Endothelial cell of umbilical vein (primary cell): Measurements from ENCODE around the gene DDIT4. TPM values are rescaled to one million over a fixed set of nuclear protein-coding genes. Genes with fewer than 3 reads are reported as not detected.

Source experiments
- BruUV-seq: library from RNA; stranded (reverse); fragments of 400-500 nt; replicated peaks from 2 replicates; lab custom pipeline; 2021; lab: Mats Ljungman, UMichigan
- CTCF ChIA-PET: fragments of 300-600, 350-600 bp; sonication (Branson Sonifier 250); formaldehyde crosslinking; loops from one replicate; lab custom pipeline; 2021; ENCODE audit warnings: antibody characterized with exemption, inconsistent platforms; lab: Charles Lee
- POLR2A ChIA-PET: fragments of 300-600, 350-600 bp; sonication (Branson Sonifier 250); formaldehyde crosslinking; loops from one replicate; lab custom pipeline; 2021; ENCODE audit warnings: antibody characterized with exemption, inconsistent platforms; lab: Charles Lee
- DNase-seq: peaks from one replicate; pipeline ENCODE4 v3.0.0-alpha.2; 2011; ENCODE audit warnings: low read depth, low spot score
- FAIRE-seq: peaks from 2 replicates; lab custom pipeline; 2011; peaks lifted over from hg19 to GRCh38; lab: Jason Lieb, UNC
- H2AFZ ChIP-seq: 2 replicates; pipeline ENCODE4 v1.6.0; 2012; ENCODE audit warnings: low read depth, low read length, control low read depth, inconsistent platforms
- H3K27ac ChIP-seq: 2 replicates; pipeline ENCODE4 v1.5.1; 2011; ENCODE audit warnings: low read depth, mild to moderate bottlenecking, control low read depth, low read length, moderate library complexity; ENCODE audit not compliant: insufficient read depth
- H3K27me3 ChIP-seq, 2 experiments: 2 replicates each; pipeline versions ENCODE4 v1.6.0 to v1.6.1; 2011; ENCODE audit warnings: low read length in 2 of 2, mixed read lengths in 1 of 2; ENCODE audit not compliant: control insufficient read depth in 2 of 2, insufficient read depth in 2 of 2
- H3K36me3 ChIP-seq, 2 experiments: 2 replicates in 1 of 2; 3 replicates in 1 of 2; pipeline ENCODE4 v1.5.1; 2011; ENCODE audit warnings: low read length in 2 of 2, mild to moderate bottlenecking in 1 of 2, moderate library complexity in 1 of 2; ENCODE audit not compliant: control insufficient read depth in 2 of 2, insufficient read depth in 2 of 2; ENCODE audit errors: extremely low read depth in 1 of 2
- H3K4me1 ChIP-seq: 3 replicates; pipeline ENCODE4 v1.5.1; 2011; ENCODE audit warnings: mild to moderate bottlenecking, low read length; ENCODE audit not compliant: control insufficient read depth, insufficient read depth; ENCODE audit errors: extremely low read depth
- H3K4me2 ChIP-seq: 2 replicates; pipeline ENCODE4 v1.6.1; 2011; ENCODE audit warnings: low read length, control low read depth, mixed read lengths; ENCODE audit not compliant: insufficient read depth
- H3K4me3 ChIP-seq, 3 experiments: fragments of 200-600 bp in 1 of 3; sonication (generic), shearing (Covaris generic) in 1 of 3; replicated peaks in 1 of 3; 2 replicates each; pipeline ENCODE4 v1.5.1; 2011 to 2016; ENCODE audit warnings: control low read depth in 3 of 3, low read length in 3 of 3, mild to moderate bottlenecking in 2 of 3, inconsistent platforms in 1 of 3, low read depth in 1 of 3, moderate library complexity in 1 of 3; ENCODE audit not compliant: insufficient read depth in 1 of 3
- H3K79me2 ChIP-seq: 2 replicates; pipeline ENCODE4 v1.6.0; 2012; ENCODE audit warnings: low read length, inconsistent platforms; ENCODE audit not compliant: control insufficient read depth, insufficient read depth
- H3K9ac ChIP-seq: replicated peaks from 2 replicates; pipeline ENCODE3; 2011; ENCODE audit warnings: low read length, control low read depth; ENCODE audit not compliant: insufficient read depth; ENCODE audit errors: extremely low read depth
- H3K9me1 ChIP-seq: replicated peaks from 3 replicates; pipeline ENCODE4 v1.6.0; 2011; ENCODE audit warnings: mild to moderate bottlenecking, low read length; ENCODE audit not compliant: control insufficient read depth, insufficient read depth; ENCODE audit errors: extremely low read depth
- H3K9me3 ChIP-seq: replicated peaks from 2 replicates; pipeline ENCODE4 v1.5.1; 2012; ENCODE audit warnings: low read length, inconsistent platforms; ENCODE audit not compliant: control insufficient read depth, insufficient read depth
- H4K20me1 ChIP-seq: replicated peaks from 2 replicates; pipeline ENCODE3; 2011; ENCODE audit warnings: mild to moderate bottlenecking, low read length; ENCODE audit not compliant: control insufficient read depth, insufficient read depth; ENCODE audit errors: extremely low read depth
- EZH2 ChIP-seq: IDR thresholded peaks from 2 replicates; pipeline ENCODE4 v1.6.1; 2012; ENCODE audit warnings: borderline replicate concordance, low read depth, mild to moderate bottlenecking, moderate library complexity, low read length, inconsistent platforms; ENCODE audit not compliant: severe bottlenecking
- FOS ChIP-seq: IDR thresholded peaks from 2 replicates; pipeline ENCODE4 v1.6.1; 2011; ENCODE audit warnings: mild to moderate bottlenecking, low read length, moderate library complexity, borderline replicate concordance; ENCODE audit not compliant: insufficient read depth
- GATA2 ChIP-seq: IDR thresholded peaks from 2 replicates; pipeline ENCODE4 v1.7.0; 2011; ENCODE audit warnings: low read depth, mild to moderate bottlenecking, moderate library complexity, mixed read lengths, low read length; ENCODE audit not compliant: insufficient read length, insufficient read depth
- JUN ChIP-seq: IDR thresholded peaks from 2 replicates; pipeline ENCODE4 v1.6.1; 2011; ENCODE audit warnings: borderline replicate concordance, low read depth; ENCODE audit not compliant: insufficient read length, insufficient read depth
- MAX ChIP-seq: IDR thresholded peaks from 2 replicates; pipeline ENCODE4 v1.6.1; 2011; ENCODE audit not compliant: insufficient read depth, insufficient read length
- MYC ChIP-seq: IDR thresholded peaks from one replicate; pipeline ENCODE4 v1.6.1; 2011; ENCODE audit warnings: mild to moderate bottlenecking, low read depth, low read length
- POLR2A ChIP-seq: IDR thresholded peaks from 2 replicates; pipeline ENCODE4 v1.6.1; 2012; ENCODE audit warnings: low read depth, mild to moderate bottlenecking, control low read depth, low read length
- POLR2AphosphoS5 ChIP-seq: IDR thresholded peaks from 2 replicates; pipeline ENCODE4 v1.6.1; 2012; ENCODE audit warnings: low read depth, mild to moderate bottlenecking, control low read depth, low read length, moderate library complexity; ENCODE audit not compliant: insufficient read depth
- dilution Hi-C: fragments of 300-500 bp; cut with MboI; formaldehyde crosslinking; loops from one replicate; pipeline ENCODE4 v1.15.0; 2019; ENCODE audit warnings: low sequenced_read_pairs; ENCODE audit not compliant: extremely low pct_ligation_motif_present
- intact Hi-C: fragments of 100-400 bp; cut with micrococcal nuclease; formaldehyde crosslinking; loops from one replicate; pipeline ENCODE4 v1.10.0; 2022
- polyA plus RNA-seq, 4 experiments: library from polyadenylated mRNA; depleted of rRNA in 3 of 4; stranded (reverse) in 3 of 4; unstranded in 1 of 4; fragments of >200 nt; gene quantifications; 2 replicates each; pipeline versions ENCODE4 v1.2.1 to v1.2.3, GENCODE V29; 2011 to 2012; ENCODE audit warnings: missing spikeins in 1 of 4
- total RNA-seq: library from RNA; stranded (reverse); gene quantifications from 2 replicates; pipeline ENCODE4 v1.2.3, GENCODE V29; 2021
- TF ChIP-seq, protein P1 (sequence below), 2 donors: IDR thresholded peaks; 1 replicate in 1 of 2; 2 replicates in 1 of 2; pipeline ENCODE4 v1.5.1; 2011; ENCODE audit warnings: low read length in 2 of 2, mild to moderate bottlenecking in 2 of 2, moderate library complexity in 2 of 2, control low read depth in 1 of 2, inconsistent platforms in 1 of 2, low read depth in 1 of 2; ENCODE audit not compliant: insufficient read depth in 1 of 2; ENCODE audit errors: extremely low read depth in 1 of 2

The DDIT4 gene
- total and polyA plus RNA-seq, 2 donors (not counting 3 experiments of a cell fraction or from before 2014, with no cell fraction given): 60.4 to 65.3 TPM

GRCh38 chr10:72226418-72227027 lies 47.2 kb upstream of the DDIT4 start:
- POLR2A ChIA-PET: no interaction called here

More at GRCh38 chr10:72226418-72227027, 47.2 kb upstream of the DDIT4 start:
- FAIRE-seq (no peak), DNase-seq (no peak)
- dilution Hi-C loops: no loop called here
- CTCF ChIA-PET: interaction anchor here (9.4 kb wide), 1 partner anchor 101 kb away, joined by 193 read pairs; no protein-coding TSS in a partner anchor
- Histone ChIP-seq H3K9ac (no peak overlapping the region), H4K20me1 (no peaks in the 10 kb centered on the region), H3K4me3 (no peak overlapping the region), H3K4me1 (peaks cover 11% of the 10 kb centered on the region), H3K36me3 (peaks cover 0 to 2% of the 10 kb centered on the region in 2 experiments), H3K9me1 (no peaks in the 10 kb centered on the region), H3K9me3 (no peaks in the 10 kb centered on the region), H3K4me2 (no peak overlapping the region), H2AFZ (no peak overlapping the region), H3K27ac (no peak overlapping the region), H3K27me3 (no peaks in the 10 kb centered on the region), H3K79me2 (no peaks in the 10 kb centered on the region)
- no TSS peak for BruUV-seq
- TF ChIP-seq JUN (no peak), MAX (no peak), MYC (no peak), FOS (no peak), POLR2A (no peak), EZH2 (no peak), POLR2AphosphoS5 (no peak), GATA2 (no peak)
- TF ChIP-seq, protein P1, sequence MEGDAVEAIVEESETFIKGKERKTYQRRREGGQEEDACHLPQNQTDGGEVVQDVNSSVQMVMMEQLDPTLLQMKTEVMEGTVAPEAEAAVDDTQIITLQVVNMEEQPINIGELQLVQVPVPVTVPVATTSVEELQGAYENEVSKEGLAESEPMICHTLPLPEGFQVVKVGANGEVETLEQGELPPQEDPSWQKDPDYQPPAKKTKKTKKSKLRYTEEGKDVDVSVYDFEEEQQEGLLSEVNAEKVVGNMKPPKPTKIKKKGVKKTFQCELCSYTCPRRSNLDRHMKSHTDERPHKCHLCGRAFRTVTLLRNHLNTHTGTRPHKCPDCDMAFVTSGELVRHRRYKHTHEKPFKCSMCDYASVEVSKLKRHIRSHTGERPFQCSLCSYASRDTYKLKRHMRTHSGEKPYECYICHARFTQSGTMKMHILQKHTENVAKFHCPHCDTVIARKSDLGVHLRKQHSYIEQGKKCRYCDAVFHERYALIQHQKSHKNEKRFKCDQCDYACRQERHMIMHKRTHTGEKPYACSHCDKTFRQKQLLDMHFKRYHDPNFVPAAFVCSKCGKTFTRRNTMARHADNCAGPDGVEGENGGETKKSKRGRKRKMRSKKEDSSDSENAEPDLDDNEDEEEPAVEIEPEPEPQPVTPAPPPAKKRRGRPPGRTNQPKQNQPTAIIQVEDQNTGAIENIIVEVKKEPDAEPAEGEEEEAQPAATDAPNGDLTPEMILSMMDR (IDR thresholded peaks at IDR 0.05; ENCODE audit: extremely low read depth in 1 of 2, insufficient read depth in 1 of 2, low read depth in 1 of 2, low read length in 2 of 2): no peak
- intact Hi-C loops: no loop called here
